GM23248 (cell line): ENCODE data around the gene ZNF787.

Experiments used
- EZH2 ChIP-seq: fragments of 200-600 bp; sonication (generic); IDR thresholded peaks from 2 replicates; pipeline ENCODE4 v1.6.1; 2018; ENCODE audit warnings: antibody characterized with exemption, mild to moderate bottlenecking; ENCODE audit not compliant: insufficient read depth, poor library complexity, severe bottlenecking
- EZH2phosphoT487 ChIP-seq: fragments of 200-600 bp; sonication (generic); IDR thresholded peaks from 2 replicates; pipeline ENCODE4 v1.6.1; 2018; ENCODE audit warnings: antibody characterized with exemption, moderate library complexity, mild to moderate bottlenecking, low read depth; ENCODE audit not compliant: insufficient read depth

DNA sequence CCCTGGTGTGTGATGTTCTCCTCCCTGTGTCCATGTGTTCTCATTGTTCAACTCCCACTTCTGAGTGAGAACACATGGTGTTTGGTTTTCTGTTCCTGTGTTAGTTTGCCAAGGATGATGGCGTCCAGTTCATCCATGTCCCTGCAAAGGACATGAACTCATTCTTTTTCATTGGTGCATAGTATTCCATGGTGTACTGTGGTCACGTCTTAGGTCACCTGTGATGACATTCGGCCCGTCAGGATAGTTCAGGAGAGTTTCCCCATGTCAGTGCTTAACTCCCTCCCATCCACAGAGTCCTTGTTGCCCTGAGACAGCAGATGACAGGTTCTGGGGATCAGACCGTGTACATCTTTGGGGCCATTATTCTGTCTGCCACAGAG is 28.6 kb upstream of the ZNF787 start:
- TF ChIP-seq EZH2phosphoT487 = no peak
- TF ChIP-seq EZH2 = no peak
